ENCODE measurements around the gene OR2AG1. TPM values are rescaled to one million over a fixed set of nuclear protein-coding genes. Genes with fewer than 3 reads are reported as not detected.

OR2AG1 gene
- not detected for total RNA-seq
- not detected for polyA plus RNA-seq (ENCODE audit: insufficient read depth, low read depth, low replicate concordance)
- long read RNA-seq, donor 1, result 0 reads
- long read RNA-seq, donor 2, result 0 reads
- long read RNA-seq, donor 3, result 0 reads
- long read RNA-seq, donor 4, result 0 reads
- long read RNA-seq, donor 5, result 0 reads
- long read RNA-seq, donor 6, result 0 reads
- long read RNA-seq, donor 7, result 0 reads
- long read RNA-seq, donor 8, result 0 reads
- long read RNA-seq, donor 9, result 0 reads
- long read RNA-seq, donor 10, result 0 reads

DNA sequence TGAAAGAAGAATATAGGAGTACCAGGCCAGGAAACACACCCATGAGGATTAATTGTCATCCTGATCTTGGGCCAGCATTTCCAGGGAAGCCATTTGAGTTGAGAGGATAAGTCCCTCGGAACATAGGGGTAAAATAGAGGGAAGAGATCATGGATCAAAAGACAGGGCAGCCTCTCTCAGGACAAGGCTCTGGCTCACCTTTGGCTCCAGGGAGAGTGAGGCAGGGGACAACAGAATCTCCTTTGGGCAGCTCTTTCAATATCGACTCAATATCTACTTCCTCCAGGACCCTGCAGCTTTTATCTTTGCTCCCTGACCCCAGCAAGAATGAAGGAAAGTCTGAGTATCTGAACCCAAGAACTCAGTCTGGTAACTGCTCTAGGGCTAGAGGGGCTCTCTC is at the start of gene OR2AG1:
TSS of gene OR2AG1 (plus strand) at position 301 of the 400 bp plus-strand sequence. CDS start 2,018 bp downstream, outside the sequence.
- intact Hi-C loops (cut with DNase I), result no loop called here
- FAIRE-seq (no peak), DNase-seq (no peak)
- no peaks in the 10 kb centered on the region for H3K36me3 ChIP-seq (ENCODE audit: control insufficient read depth in 2 of 3, insufficient read depth in 3 of 3, low read length in 3 of 3)
- H3K4me1 ChIP-seq (ENCODE audit: control insufficient read depth in 2 of 3, insufficient read depth in 2 of 3, low read depth in 1 of 3, low read length in 3 of 3), result no peaks in the 10 kb centered on the region
- H3K4me3 ChIP-seq (ENCODE audit: low read length in 3 of 3), result no peak within 1 kb of the TSS
- H3K9me3 ChIP-seq (ENCODE audit: control insufficient read depth in 2 of 3, insufficient read depth in 1 of 3, low read length in 3 of 3), result no peaks in the 10 kb centered on the region
- H3K9ac ChIP-seq (ENCODE audit: low read length in 3 of 3), result no peak within 1 kb of the TSS
- H3K27ac ChIP-seq (ENCODE audit: low read depth in 2 of 2, low read length in 2 of 2), result no peak within 1 kb of the TSS
- no peaks in the 10 kb centered on the region for H3K27me3 ChIP-seq (ENCODE audit: control insufficient read depth, insufficient read depth, low read length)
- TF ChIP-seq, protein P1, sequence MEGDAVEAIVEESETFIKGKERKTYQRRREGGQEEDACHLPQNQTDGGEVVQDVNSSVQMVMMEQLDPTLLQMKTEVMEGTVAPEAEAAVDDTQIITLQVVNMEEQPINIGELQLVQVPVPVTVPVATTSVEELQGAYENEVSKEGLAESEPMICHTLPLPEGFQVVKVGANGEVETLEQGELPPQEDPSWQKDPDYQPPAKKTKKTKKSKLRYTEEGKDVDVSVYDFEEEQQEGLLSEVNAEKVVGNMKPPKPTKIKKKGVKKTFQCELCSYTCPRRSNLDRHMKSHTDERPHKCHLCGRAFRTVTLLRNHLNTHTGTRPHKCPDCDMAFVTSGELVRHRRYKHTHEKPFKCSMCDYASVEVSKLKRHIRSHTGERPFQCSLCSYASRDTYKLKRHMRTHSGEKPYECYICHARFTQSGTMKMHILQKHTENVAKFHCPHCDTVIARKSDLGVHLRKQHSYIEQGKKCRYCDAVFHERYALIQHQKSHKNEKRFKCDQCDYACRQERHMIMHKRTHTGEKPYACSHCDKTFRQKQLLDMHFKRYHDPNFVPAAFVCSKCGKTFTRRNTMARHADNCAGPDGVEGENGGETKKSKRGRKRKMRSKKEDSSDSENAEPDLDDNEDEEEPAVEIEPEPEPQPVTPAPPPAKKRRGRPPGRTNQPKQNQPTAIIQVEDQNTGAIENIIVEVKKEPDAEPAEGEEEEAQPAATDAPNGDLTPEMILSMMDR (IDR thresholded peaks at IDR 0.05; ENCODE audit: borderline replicate concordance, extremely low read depth, insufficient read depth), result no peak

GRCh38 chr11:6733326-6734275 is 49.2 kb upstream of the OR2AG1 start:
- TF ChIP-seq, protein P1 (IDR thresholded peaks at IDR 0.05; ENCODE audit: borderline replicate concordance, extremely low read depth, insufficient read depth), result no peak
- FAIRE-seq (no peak), DNase-seq (no peak)
- Histone ChIP-seq H3K4me3 (ENCODE audit: low read length in 3 of 3) (no peak overlapping the region), H3K9me3 (ENCODE audit: control insufficient read depth in 2 of 3, insufficient read depth in 1 of 3, low read length in 3 of 3) (no peaks in the 10 kb centered on the region), H3K9ac (ENCODE audit: low read length in 3 of 3) (no peak overlapping the region), H3K27ac (ENCODE audit: low read depth in 2 of 2, low read length in 2 of 2) (no peak overlapping the region), H3K27me3 (ENCODE audit: control insufficient read depth, insufficient read depth, low read length) (no peaks in the 10 kb centered on the region), H3K4me1 (ENCODE audit: control insufficient read depth in 2 of 3, insufficient read depth in 2 of 3, low read depth in 1 of 3, low read length in 3 of 3) (no peaks in the 10 kb centered on the region), H3K36me3 (ENCODE audit: control insufficient read depth in 2 of 3, insufficient read depth in 3 of 3, low read length in 3 of 3) (no peaks in the 10 kb centered on the region)
- intact Hi-C loops (cut with DNase I), result no loop called here

- no peak for FAIRE-seq
- H3K9ac ChIP-seq (ENCODE audit: low read length in 3 of 3), result no peak overlapping the region
- H3K4me3 ChIP-seq (ENCODE audit: low read length in 3 of 3), result no peak overlapping the region
- no peaks in the 10 kb centered on the region for H3K36me3 ChIP-seq (ENCODE audit: control insufficient read depth in 2 of 3, insufficient read depth in 3 of 3, low read length in 3 of 3)
- no peak overlapping the region for H3K27ac ChIP-seq (ENCODE audit: low read depth in 2 of 2, low read length in 2 of 2)
- H3K4me1 ChIP-seq (ENCODE audit: control insufficient read depth in 2 of 3, insufficient read depth in 2 of 3, low read depth in 1 of 3, low read length in 3 of 3), result no peaks in the 10 kb centered on the region
- no peak for DNase-seq
- no peaks in the 10 kb centered on the region for H3K27me3 ChIP-seq (ENCODE audit: control insufficient read depth, insufficient read depth, low read length)
- no peaks in the 10 kb centered on the region for H3K9me3 ChIP-seq (ENCODE audit: control insufficient read depth in 2 of 3, insufficient read depth in 1 of 3, low read length in 3 of 3)
- intact Hi-C loops (cut with DNase I), result no loop called here
- TF ChIP-seq, protein P1 (IDR thresholded peaks at IDR 0.05; ENCODE audit: borderline replicate concordance, extremely low read depth, insufficient read depth), result no peak
Observed at GRCh38 chr11:6734616-6735015, 48.2 kb upstream of the OR2AG1 start.

Data from kidney (tissue), 22 donors.